ENCODE data around the gene MEFV. TPM values are rescaled to one million over a fixed set of nuclear protein-coding genes. Genes with fewer than 3 reads are reported as not detected.

MEFV gene
- total and polyA plus RNA-seq, 9 donors, result 0.11 to 0.84 (median 0.46) TPM

GRCh38 chr16:3246876-3247275, 9.6 kb downstream of the MEFV start:
- no peaks in the 10 kb centered on the region for H3K9me3 ChIP-seq
- no peak for TF ChIP-seq POLR2A (IDR thresholded peaks at IDR 0.05)
- no peak for TF ChIP-seq EP300 (IDR thresholded peaks at IDR 0.05)
- TF ChIP-seq, protein P1, sequence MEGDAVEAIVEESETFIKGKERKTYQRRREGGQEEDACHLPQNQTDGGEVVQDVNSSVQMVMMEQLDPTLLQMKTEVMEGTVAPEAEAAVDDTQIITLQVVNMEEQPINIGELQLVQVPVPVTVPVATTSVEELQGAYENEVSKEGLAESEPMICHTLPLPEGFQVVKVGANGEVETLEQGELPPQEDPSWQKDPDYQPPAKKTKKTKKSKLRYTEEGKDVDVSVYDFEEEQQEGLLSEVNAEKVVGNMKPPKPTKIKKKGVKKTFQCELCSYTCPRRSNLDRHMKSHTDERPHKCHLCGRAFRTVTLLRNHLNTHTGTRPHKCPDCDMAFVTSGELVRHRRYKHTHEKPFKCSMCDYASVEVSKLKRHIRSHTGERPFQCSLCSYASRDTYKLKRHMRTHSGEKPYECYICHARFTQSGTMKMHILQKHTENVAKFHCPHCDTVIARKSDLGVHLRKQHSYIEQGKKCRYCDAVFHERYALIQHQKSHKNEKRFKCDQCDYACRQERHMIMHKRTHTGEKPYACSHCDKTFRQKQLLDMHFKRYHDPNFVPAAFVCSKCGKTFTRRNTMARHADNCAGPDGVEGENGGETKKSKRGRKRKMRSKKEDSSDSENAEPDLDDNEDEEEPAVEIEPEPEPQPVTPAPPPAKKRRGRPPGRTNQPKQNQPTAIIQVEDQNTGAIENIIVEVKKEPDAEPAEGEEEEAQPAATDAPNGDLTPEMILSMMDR (IDR thresholded peaks at IDR 0.05), result no peak
- H3K27me3 ChIP-seq, result no peaks in the 10 kb centered on the region
- intact Hi-C loops (cut with DNase I), result no loop called here
- H3K27ac ChIP-seq, result no peak overlapping the region
- no peak for DNase-seq
- H3K4me3 ChIP-seq, result no peak overlapping the region
- no peaks in the 10 kb centered on the region for H3K4me1 ChIP-seq (ENCODE audit: insufficient read depth)
- H3K36me3 ChIP-seq, result no peaks in the 10 kb centered on the region
- WGBS, 3 donors, result 84 to 88% (median 86%) methylated on average over 9 to 10 of the region's 10 CpGs

DNA sequence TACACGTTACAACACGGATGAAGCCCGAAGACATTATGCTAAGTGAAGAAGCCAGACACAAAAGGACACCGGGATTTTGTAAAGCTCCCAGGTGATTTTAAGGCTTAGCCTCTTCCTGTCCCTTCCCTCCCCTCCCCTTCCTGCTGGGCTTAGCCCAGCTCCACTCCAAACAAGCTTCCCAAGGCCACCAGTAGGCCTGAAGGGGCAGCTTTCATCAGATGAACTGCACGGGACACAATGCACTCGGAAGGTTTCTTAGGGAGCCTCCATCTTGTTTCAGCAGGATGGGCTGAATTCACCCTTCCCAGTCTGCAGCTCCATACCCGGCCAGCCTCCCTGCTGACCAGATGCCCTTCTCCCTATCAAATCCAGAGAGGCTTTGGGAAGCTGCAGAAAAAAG, 10.4 kb downstream of the MEFV start:
- Histone ChIP-seq H3K4me3 (no peak overlapping the region), H3K27me3 (no peaks in the 10 kb centered on the region), H3K4me1 (ENCODE audit: insufficient read depth) (no peaks in the 10 kb centered on the region), H3K27ac (no peak overlapping the region), H3K9me3 (no peaks in the 10 kb centered on the region), H3K36me3 (no peaks in the 10 kb centered on the region)
- intact Hi-C loops (cut with DNase I), result no loop called here
- WGBS, 3 donors, result 66 to 78% (median 68%) methylated on average over 7 of the region's 7 CpGs
- TF ChIP-seq POLR2A (IDR thresholded peaks at IDR 0.05), result no peak
- no peak for TF ChIP-seq EP300 (IDR thresholded peaks at IDR 0.05)
- TF ChIP-seq, protein P1 (IDR thresholded peaks at IDR 0.05), result no peak
- no peak for DNase-seq

GRCh38 chr16:3243882-3244281, 12.6 kb downstream of the MEFV start:
- no peak for DNase-seq
- Histone ChIP-seq H3K9me3 (no peaks in the 10 kb centered on the region), H3K27ac (no peak overlapping the region), H3K27me3 (no peaks in the 10 kb centered on the region), H3K4me3 (no peak overlapping the region), H3K36me3 (no peaks in the 10 kb centered on the region), H3K4me1 (ENCODE audit: insufficient read depth) (no peaks in the 10 kb centered on the region)
- TF ChIP-seq EP300 (IDR thresholded peaks at IDR 0.05), result no peak
- TF ChIP-seq, protein P1 (IDR thresholded peaks at IDR 0.05), result no peak
- no peak for TF ChIP-seq POLR2A (IDR thresholded peaks at IDR 0.05)
- WGBS, 3 donors, result 76 to 86% (median 77%) methylated on average over 6 of the region's 6 CpGs
- intact Hi-C loops (cut with DNase I), result no loop called here

- no peak for DNase-seq
- Histone ChIP-seq H3K36me3 (no peaks in the 10 kb centered on the region), H3K27ac (no peak overlapping the region), H3K4me1 (ENCODE audit: insufficient read depth) (no peaks in the 10 kb centered on the region), H3K4me3 (no peak overlapping the region), H3K9me3 (no peaks in the 10 kb centered on the region), H3K27me3 (no peaks in the 10 kb centered on the region)
- intact Hi-C loops (cut with DNase I), result no loop called here
- WGBS, 3 donors, result 77 to 84% (median 80%) methylated on average over 11 of the region's 11 CpGs
- TF ChIP-seq, protein P1 (IDR thresholded peaks at IDR 0.05), result no peak
- TF ChIP-seq POLR2A (IDR thresholded peaks at IDR 0.05) (no peak), EP300 (IDR thresholded peaks at IDR 0.05) (no peak)
Measured at GRCh38 chr16:3242709-3243108, 13.7 kb downstream of the MEFV start.
